ENCODE measurements around the gene BNC2. TPM values are rescaled to one million over a fixed set of nuclear protein-coding genes. Genes with fewer than 3 reads are reported as not detected.

The BNC2 gene
- total RNA-seq (2014; rRNA removed; shearing (Covaris generic)) (not detected in 2 replicates), total RNA-seq (2022) (not detected in 2 replicates), Bru-seq, nascent RNA (percentile 1 among the genes with signal in this experiment), BruChase-seq, experiment 1, labeled RNA remaining after a 6-hour chase (not detected), BruChase-seq, experiment 2, labeled RNA remaining after a 2-hour chase (percentile 0 among the genes with signal in this experiment)
- long read RNA-seq: 0 reads

GRCh38 chr9:16870596-16871335, at the start of gene BNC2:
TSS of gene BNC2 (minus strand) at chr9:16870670. CDS start at chr9:16870648, 22 bp downstream.
- no peak for TF ChIP-seq EZH2phosphoT487 (IDR thresholded peaks at IDR 0.05; ENCODE audit: borderline replicate concordance, low read depth, low read length)
- no peak for TF ChIP-seq CTCF (conservative IDR thresholded peaks at IDR 0.05; ENCODE audit: low read length)
- Histone ChIP-seq H3K4me2 (ENCODE audit: low read length) (no peak within 1 kb of the TSS), H3K9me3 (ENCODE audit: low read length) (no peaks in the 10 kb centered on the region), H3K4me3 (ENCODE audit: low read depth, low read length, poor library complexity, severe bottlenecking) (no peak within 1 kb of the TSS), H3K4me1 (ENCODE audit: insufficient read depth, low read length, poor library complexity, severe bottlenecking) (no peaks in the 10 kb centered on the region), H4K20me1 (ENCODE audit: insufficient read depth, low read length) (no peaks in the 10 kb centered on the region), H2AFZ (ENCODE audit: low read length) (no peak within 1 kb of the TSS), H3K36me3 (ENCODE audit: insufficient read depth, low read length) (no peaks in the 10 kb centered on the region), H3K79me2 (ENCODE audit: insufficient read depth, low read depth, low read length) (no peaks in the 10 kb centered on the region), H3K27ac (ENCODE audit: low read depth, low read length, poor library complexity, severe bottlenecking) (no peak within 1 kb of the TSS), H3K9me2 (ENCODE audit: insufficient read depth, low read length) (no peaks in the 10 kb centered on the region)
- ChIA-PET CTCF (ENCODE audit: unreplicated experiment) (no interaction called here), POLR2A (no interaction called here)
- intact Hi-C loops (cut with micrococcal nuclease; ENCODE audit: unreplicated experiment): no loop called here
- BruUV-seq (replicated peaks): no TSS peak
- no peak for DNase-seq (ENCODE audit: low spot score)

- CTCF ChIA-PET (ENCODE audit: unreplicated experiment): no interaction called here
- DNase-seq (ENCODE audit: low spot score): no peak
These were observed 48.5 kb upstream of the BNC2 start for GRCh38 chr9:16918920-16919319.

More at GRCh38 chr9:16918920-16919319, 48.5 kb upstream of the BNC2 start:
- Histone ChIP-seq H3K9me3 (ENCODE audit: low read length) (no peaks in the 10 kb centered on the region), H3K36me3 (ENCODE audit: insufficient read depth, low read length) (no peaks in the 10 kb centered on the region), H3K4me1 (ENCODE audit: insufficient read depth, low read length, poor library complexity, severe bottlenecking) (no peaks in the 10 kb centered on the region), H2AFZ (ENCODE audit: low read length) (no peak overlapping the region), H3K79me2 (ENCODE audit: insufficient read depth, low read depth, low read length) (no peaks in the 10 kb centered on the region), H3K27ac (ENCODE audit: low read depth, low read length, poor library complexity, severe bottlenecking) (no peak overlapping the region), H3K9me2 (ENCODE audit: insufficient read depth, low read length) (no peaks in the 10 kb centered on the region), H4K20me1 (ENCODE audit: insufficient read depth, low read length) (no peaks in the 10 kb centered on the region), H3K4me3 (ENCODE audit: low read depth, low read length, poor library complexity, severe bottlenecking) (no peak overlapping the region), H3K4me2 (ENCODE audit: low read length) (no peak overlapping the region)
- BruUV-seq (replicated peaks): no TSS peak
- intact Hi-C loops (cut with micrococcal nuclease; ENCODE audit: unreplicated experiment): no loop called here
- no peak for TF ChIP-seq EZH2phosphoT487 (IDR thresholded peaks at IDR 0.05; ENCODE audit: borderline replicate concordance, low read depth, low read length)
- TF ChIP-seq CTCF (conservative IDR thresholded peaks at IDR 0.05; ENCODE audit: low read length): no peak
- POLR2A ChIA-PET: interaction anchor here (0.6 to 0.7 kb wide), 3 partner anchors 127 to 1536 kb away, joined by 4 to 8 read pairs (median 4); no protein-coding TSS in a partner anchor

All from OCI-LY7 (cell line).